Activated naive CD4-positive, alpha-beta T cell treated with anti-CD3 and anti-CD28 coated beads, Interleukin-2, amount 10 ng/mL, durations not matched to agents 7 days and 5 days (primary cell): ENCODE data around the gene GNG2.
A peak's percentile ranks its signal among the peaks of the same experiment; 100 is the strongest.

Experiments
- CTCF ChIA-PET: fragments of 350-600 bp; sonication (Branson Sonifier 250); formaldehyde crosslinking; loops from one replicate; lab custom pipeline; 2021; ENCODE audit warnings: antibody characterized with exemption; lab: Charles Lee
- DNase-seq: peaks from one replicate; pipeline ENCODE4 v3.0.0-alpha.2; 2020
- H3K27ac Mint-ChIP-seq: one replicate; pipeline ENCODE4 v1.8.0; 2021; ENCODE audit warnings: mild to moderate bottlenecking, moderate library complexity, mixed read lengths
- H3K27me3 Mint-ChIP-seq: one replicate; pipeline ENCODE4 v1.8.0; 2021; ENCODE audit warnings: mild to moderate bottlenecking, mixed read lengths
- H3K36me3 Mint-ChIP-seq: one replicate; pipeline ENCODE4 v1.8.0; 2021; ENCODE audit warnings: mixed read lengths
- H3K4me1 Mint-ChIP-seq: one replicate; pipeline ENCODE4 v1.8.0; 2021; ENCODE audit warnings: mixed read lengths
- H3K4me3 Mint-ChIP-seq: one replicate; pipeline ENCODE4 v1.8.0; 2021; ENCODE audit warnings: mild to moderate bottlenecking, moderate library complexity, mixed read lengths
- H3K9me3 Mint-ChIP-seq: one replicate; pipeline ENCODE4 v1.8.0; 2021; ENCODE audit warnings: mixed read lengths

Gene GNG2

GRCh38 chr14:51989293-51990234 is 129.2 kb downstream of the GNG2 start, which contains the start of gene RTRAF:
Gene RTRAF (plus strand): TSS chr14:51989546. CDS start chr14:51989640, 94 bp downstream.
- no peaks in the 10 kb centered on the region for H3K27me3 Mint-ChIP-seq
- peak within 1 kb of the TSS; percentile 91 for H3K27ac Mint-ChIP-seq
- H3K4me1 Mint-ChIP-seq = peaks cover 38% of the 10 kb centered on the region
- DNase-seq = peak; percentile 95
- CTCF ChIA-PET = interaction anchor here (0.5 kb wide), 1 partner anchor 299 kb away, joined by 4 read pairs; no protein-coding TSS in a partner anchor
- H3K9me3 Mint-ChIP-seq = no peaks in the 10 kb centered on the region
- peak within 1 kb of the TSS; percentile 83 for H3K4me3 Mint-ChIP-seq
- H3K36me3 Mint-ChIP-seq = peaks cover 20% of the 10 kb centered on the region

- H3K27ac Mint-ChIP-seq = no peak overlapping the region
- DNase-seq = no peak
These were observed 130.1 kb downstream of the GNG2 start for GRCh38 chr14:51990488-51990887.

GRCh38 chr14:51993285-51993920 is 133.0 kb downstream of the GNG2 start:
- H3K36me3 Mint-ChIP-seq = peaks cover 39% of the 10 kb centered on the region
- CTCF ChIA-PET = interaction anchor here (0.7 to 1.2 kb wide), 2 partner anchors 29 to 279 kb away, joined by 3 to 4 read pairs; no protein-coding TSS in a partner anchor
- no peaks in the 10 kb centered on the region for H3K9me3 Mint-ChIP-seq
- H3K4me1 Mint-ChIP-seq = peaks cover 50% of the 10 kb centered on the region
- H3K27me3 Mint-ChIP-seq = no peaks in the 10 kb centered on the region
- H3K27ac Mint-ChIP-seq = peak overlapping the region; percentile 17
- no peak for DNase-seq
- H3K4me3 Mint-ChIP-seq = no peak overlapping the region

More at GRCh38 chr14:51990488-51990887, 130.1 kb downstream of the GNG2 start:
- Mint-ChIP-seq H3K9me3 (no peaks in the 10 kb centered on the region), H3K27me3 (no peaks in the 10 kb centered on the region), H3K4me1 (peaks cover 40% of the 10 kb centered on the region), H3K4me3 (peak overlapping the region; percentile 83), H3K36me3 (peaks cover 26% of the 10 kb centered on the region)
- CTCF ChIA-PET = no interaction called here

GRCh38 chr14:51996148-51996746 is 135.8 kb downstream of the GNG2 start:
- no peak overlapping the region for H3K4me3 Mint-ChIP-seq
- H3K9me3 Mint-ChIP-seq = no peaks in the 10 kb centered on the region
- DNase-seq = no peak
- peaks cover 35% of the 10 kb centered on the region for H3K4me1 Mint-ChIP-seq
- CTCF ChIA-PET = interaction anchor here (0.6 to 2.4 kb wide), 13 partner anchors 10 to 576 kb away, joined by 3 to 16 read pairs (median 3); no protein-coding TSS in a partner anchor
- peaks cover 47% of the 10 kb centered on the region for H3K36me3 Mint-ChIP-seq
- no peaks in the 10 kb centered on the region for H3K27me3 Mint-ChIP-seq
- no peak overlapping the region for H3K27ac Mint-ChIP-seq

- DNase-seq = no peak
- Mint-ChIP-seq H3K4me3 (no peak overlapping the region), H3K27me3 (no peaks in the 10 kb centered on the region), H3K27ac (no peak overlapping the region), H3K36me3 (peaks cover 55% of the 10 kb centered on the region), H3K4me1 (peaks cover 22% of the 10 kb centered on the region), H3K9me3 (no peaks in the 10 kb centered on the region)
- CTCF ChIA-PET = no interaction called here
These were observed 137.9 kb downstream of the GNG2 start for GRCh38 chr14:51998348-51998747.

- Mint-ChIP-seq H3K36me3 (peaks cover 54% of the 10 kb centered on the region), H3K4me1 (peaks cover 15% of the 10 kb centered on the region), H3K27me3 (no peaks in the 10 kb centered on the region), H3K27ac (no peak overlapping the region), H3K9me3 (no peaks in the 10 kb centered on the region), H3K4me3 (no peak overlapping the region)
- CTCF ChIA-PET = no interaction called here
- DNase-seq = no peak
These were observed 138.7 kb downstream of the GNG2 start for GRCh38 chr14:51999084-51999483.

- Mint-ChIP-seq H3K9me3 (no peaks in the 10 kb centered on the region), H3K27ac (no peak overlapping the region), H3K4me3 (no peak overlapping the region), H3K4me1 (peaks cover 11% of the 10 kb centered on the region), H3K27me3 (no peaks in the 10 kb centered on the region), H3K36me3 (peaks cover 56% of the 10 kb centered on the region)
- CTCF ChIA-PET = no interaction called here
- DNase-seq = no peak
These were observed 139.7 kb downstream of the GNG2 start for GRCh38 chr14:52000019-52000582.

- H3K4me3 Mint-ChIP-seq = no peak overlapping the region
- H3K27ac Mint-ChIP-seq = no peak overlapping the region
- CTCF ChIA-PET = no interaction called here
These were observed 140.3 kb downstream of the GNG2 start for GRCh38 chr14:52000696-52001095.

GRCh38 chr14:52002542-52002941 is 142.1 kb downstream of the GNG2 start:
- CTCF ChIA-PET = no interaction called here
- Mint-ChIP-seq H3K27ac (peak overlapping the region; percentile 38), H3K4me1 (no peaks in the 10 kb centered on the region), H3K27me3 (no peaks in the 10 kb centered on the region), H3K9me3 (no peaks in the 10 kb centered on the region), H3K36me3 (peaks cover 59% of the 10 kb centered on the region), H3K4me3 (no peak overlapping the region)
- no peak for DNase-seq

More at GRCh38 chr14:52000696-52001095, 140.3 kb downstream of the GNG2 start:
- Mint-ChIP-seq H3K4me1 (peaks cover 11% of the 10 kb centered on the region), H3K9me3 (no peaks in the 10 kb centered on the region), H3K27me3 (no peaks in the 10 kb centered on the region), H3K36me3 (peaks cover 60% of the 10 kb centered on the region)
- no peak for DNase-seq

- H3K9me3 Mint-ChIP-seq = no peaks in the 10 kb centered on the region
- no peaks in the 10 kb centered on the region for H3K27me3 Mint-ChIP-seq
- H3K4me3 Mint-ChIP-seq = no peak overlapping the region
- peaks cover 66% of the 10 kb centered on the region for H3K36me3 Mint-ChIP-seq
- CTCF ChIA-PET = no interaction called here
- no peak for DNase-seq
- H3K27ac Mint-ChIP-seq = no peak overlapping the region
- no peaks in the 10 kb centered on the region for H3K4me1 Mint-ChIP-seq
These were observed 142.9 kb downstream of the GNG2 start for GRCh38 chr14:52003324-52003723.

GRCh38 chr14:52005625-52006024 is 145.2 kb downstream of the GNG2 start:
- DNase-seq = no peak
- CTCF ChIA-PET = interaction anchor here (1.0 to 1.2 kb wide), 3 partner anchors 10 to 14 kb away, joined by 3 to 4 read pairs (median 3); no protein-coding TSS in a partner anchor
- Mint-ChIP-seq H3K27me3 (no peaks in the 10 kb centered on the region), H3K36me3 (peaks cover 66% of the 10 kb centered on the region), H3K4me1 (no peaks in the 10 kb centered on the region), H3K9me3 (no peaks in the 10 kb centered on the region), H3K4me3 (no peak overlapping the region), H3K27ac (no peak overlapping the region)

- CTCF ChIA-PET = interaction anchor here (1.0 to 1.2 kb wide), 3 partner anchors 11 to 14 kb away, joined by 3 to 4 read pairs (median 3); no protein-coding TSS in a partner anchor
- no peak overlapping the region for H3K27ac Mint-ChIP-seq
- no peak for DNase-seq
- peaks cover 72% of the 10 kb centered on the region for H3K36me3 Mint-ChIP-seq
- H3K27me3 Mint-ChIP-seq = no peaks in the 10 kb centered on the region
- H3K9me3 Mint-ChIP-seq = no peaks in the 10 kb centered on the region
- H3K4me3 Mint-ChIP-seq = no peak overlapping the region
- no peaks in the 10 kb centered on the region for H3K4me1 Mint-ChIP-seq
These were observed 145.9 kb downstream of the GNG2 start for GRCh38 chr14:52006361-52006760.

GRCh38 chr14:52007211-52007610 is 146.8 kb downstream of the GNG2 start:
- Mint-ChIP-seq H3K36me3 (peaks cover 72% of the 10 kb centered on the region), H3K9me3 (no peaks in the 10 kb centered on the region), H3K4me1 (no peaks in the 10 kb centered on the region), H3K27me3 (no peaks in the 10 kb centered on the region), H3K27ac (no peak overlapping the region), H3K4me3 (no peak overlapping the region)
- no peak for DNase-seq
- CTCF ChIA-PET = no interaction called here

GRCh38 chr14:52007637-52008036 is 147.2 kb downstream of the GNG2 start:
- CTCF ChIA-PET = no interaction called here
- Mint-ChIP-seq H3K4me3 (no peak overlapping the region), H3K36me3 (peaks cover 68% of the 10 kb centered on the region), H3K27me3 (no peaks in the 10 kb centered on the region), H3K27ac (no peak overlapping the region), H3K9me3 (no peaks in the 10 kb centered on the region), H3K4me1 (no peaks in the 10 kb centered on the region)
- DNase-seq = no peak
